ENCODE results near the gene SPINK8. TPM values are rescaled to one million over a fixed set of nuclear protein-coding genes. Genes with fewer than 3 reads are reported as not detected.
"Not testable (repeated sequence)": the region's sequence is repeated elsewhere in the genome, so short reads cannot be mapped to it uniquely, and the experiment has no call there.

The SPINK8 gene
- total RNA-seq, 1 donor = not detected

- not testable (repeated sequence) for DNase-seq (ENCODE audit: low read depth in 2 of 3, low spot score in 2 of 3)
These were observed 1.6 kb downstream of the SPINK8 start for GRCh38 chr3:48331706-48332435.

DNA sequence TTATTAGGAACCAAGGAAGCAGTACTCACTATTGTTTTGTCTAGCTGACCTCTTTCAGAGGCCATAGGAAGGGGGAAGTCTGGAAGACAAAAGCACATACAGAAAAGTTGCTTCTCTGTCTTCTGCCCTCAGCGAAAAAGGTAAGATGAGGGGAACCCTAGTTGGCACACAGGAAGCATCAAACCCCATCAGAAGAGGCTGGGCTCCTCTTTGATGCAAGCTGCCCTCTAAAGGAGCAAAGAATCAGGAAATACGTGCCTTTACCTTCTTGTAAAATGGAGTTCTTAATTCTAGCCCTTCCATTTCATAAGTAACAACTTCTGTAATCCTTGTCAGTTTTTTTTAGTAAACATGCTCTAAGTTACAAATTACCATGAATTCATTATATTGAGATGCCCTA, 12.5 kb downstream of the SPINK8 start:
- DNase-seq (ENCODE audit: low read depth in 2 of 3, low spot score in 2 of 3) = no peak

DNA sequence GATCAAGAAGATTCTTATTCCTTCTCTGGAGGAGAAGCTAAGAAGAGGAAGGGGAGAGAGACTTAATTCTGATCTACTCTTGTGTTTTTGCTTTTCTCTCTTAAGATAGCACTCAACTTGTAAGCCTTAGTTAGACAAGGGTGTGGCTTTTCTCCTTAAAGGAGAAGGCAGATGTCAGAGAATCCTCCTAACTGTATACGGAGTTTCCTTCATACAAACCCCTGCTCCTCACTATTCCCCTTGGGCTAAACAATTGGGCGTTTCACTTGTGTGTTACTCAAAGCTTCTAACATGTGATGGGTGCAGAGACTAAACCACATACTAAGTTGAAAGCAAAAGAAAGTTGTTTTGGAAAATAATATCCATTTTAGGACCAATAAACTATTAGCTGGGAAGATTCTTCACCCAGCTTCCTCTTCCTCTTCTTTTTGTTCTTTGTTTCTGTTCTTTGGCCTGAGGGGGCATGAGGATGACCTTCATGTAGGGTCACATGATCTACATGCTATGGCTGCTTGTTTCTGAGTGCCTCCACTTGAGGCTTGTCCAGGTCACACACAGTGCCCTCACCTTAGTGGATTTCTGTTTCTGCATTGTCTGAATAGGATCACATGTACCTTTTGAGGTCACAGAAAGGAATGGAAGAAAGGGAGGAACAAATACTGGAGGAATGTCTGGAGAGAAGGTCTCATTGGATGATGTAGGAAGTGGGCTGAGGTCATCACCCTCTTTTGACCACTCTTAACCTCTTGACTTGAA, 14.6 kb downstream of the SPINK8 start:
- DNase-seq (ENCODE audit: low read depth in 2 of 3, low spot score in 2 of 3) = no peak

GRCh38 chr3:48314542-48314941, 18.9 kb downstream of the SPINK8 start:
- no peak for DNase-seq (ENCODE audit: low read depth in 2 of 3, low spot score in 2 of 3)

DNA sequence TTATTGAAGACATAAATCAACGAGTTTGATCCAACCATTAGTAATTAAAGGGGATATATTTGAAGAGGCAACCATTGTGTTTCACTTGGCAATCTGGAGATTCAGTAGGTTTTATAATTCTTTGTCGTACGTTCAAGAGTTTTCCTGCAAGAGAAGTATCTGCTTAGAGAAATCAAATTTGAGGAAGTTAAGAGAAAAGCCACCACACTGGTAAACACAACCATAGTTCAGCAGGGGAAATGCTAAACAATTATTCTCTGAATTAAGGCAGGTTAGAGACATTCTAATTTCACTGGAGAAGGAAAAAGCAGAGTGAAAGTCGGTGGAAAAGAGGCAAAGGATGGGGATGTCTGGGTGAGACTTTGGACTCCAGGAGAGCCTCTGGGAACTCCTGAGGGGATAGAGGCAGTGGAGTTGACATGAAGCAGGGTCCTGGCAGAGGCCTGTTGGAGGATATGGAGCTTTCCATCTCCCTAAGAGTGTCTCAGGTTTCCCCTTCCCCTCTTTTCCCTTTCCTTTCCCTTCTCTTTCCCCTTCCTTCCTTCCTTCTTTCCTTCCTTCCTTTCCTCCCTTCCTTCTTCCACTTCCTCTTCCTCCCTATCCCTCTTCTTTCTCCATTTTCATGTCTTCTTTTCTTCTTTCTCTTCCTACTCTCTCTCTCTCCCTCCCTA, 26.5 kb downstream of the SPINK8 start:
- DNase-seq (ENCODE audit: low read depth in 2 of 3, low spot score in 2 of 3) = peak in 2 of 3 donors; percentile 27 to 40

DNA sequence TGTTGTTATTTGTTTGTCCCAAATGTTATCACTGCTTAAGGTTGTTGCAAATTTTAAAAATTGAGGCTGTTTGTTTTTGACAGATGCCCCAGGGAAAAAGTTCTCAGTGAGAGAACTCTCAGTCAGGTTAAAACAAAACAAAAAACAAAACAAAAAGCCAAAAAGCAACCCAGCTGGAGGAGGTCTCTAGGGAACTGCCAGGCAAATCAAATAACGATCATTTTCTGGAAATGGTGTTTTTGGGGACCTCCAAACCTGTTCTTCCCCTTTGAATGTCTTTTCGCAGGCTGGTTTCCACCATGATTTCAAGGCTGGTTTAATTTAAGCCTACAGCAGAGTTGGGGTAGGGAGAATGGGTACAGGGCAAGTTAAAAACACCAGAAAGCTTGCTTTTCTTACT, 27.2 kb downstream of the SPINK8 start:
- DNase-seq (ENCODE audit: low read depth in 2 of 3, low spot score in 2 of 3) = no peak

GRCh38 chr3:48305396-48305795, 28.1 kb downstream of the SPINK8 start:
- no peak for DNase-seq (ENCODE audit: low read depth in 2 of 3, low spot score in 2 of 3)

DNA sequence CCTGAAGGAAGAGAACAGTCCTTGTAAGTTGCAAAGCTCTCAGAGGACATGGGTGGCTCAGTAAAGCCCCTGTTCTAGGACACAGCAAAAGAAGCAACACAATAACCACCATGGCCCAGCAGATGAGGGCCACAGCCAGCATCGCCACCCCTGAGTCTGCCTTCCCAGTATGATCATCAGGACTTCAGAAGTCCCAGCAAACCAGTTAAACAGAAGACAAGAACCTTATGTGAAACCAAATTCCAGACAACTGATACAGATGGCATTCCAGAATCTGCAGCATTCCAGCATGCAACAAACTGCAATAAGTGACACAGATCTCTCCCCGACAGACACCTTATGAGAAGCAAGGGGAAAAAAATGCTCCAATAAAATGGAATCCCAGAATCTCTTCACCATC, 30.4 kb downstream of the SPINK8 start:
- no peak for DNase-seq (ENCODE audit: low read depth in 2 of 3, low spot score in 2 of 3)

GRCh38 chr3:48301800-48302166, 31.7 kb downstream of the SPINK8 start:
- no peak for DNase-seq (ENCODE audit: low read depth in 2 of 3, low spot score in 2 of 3)

- DNase-seq (ENCODE audit: low read depth in 2 of 3, low spot score in 2 of 3) = peak; percentile 78 to 93 (median 90)
These were observed 32.3 kb downstream of the SPINK8 start, which contains the start of gene NME6 for GRCh38 chr3:48301020-48301799. NME6 (minus strand) TSS chr3:48301367.

- peak; percentile 17 to 72 (median 39) for DNase-seq (ENCODE audit: low read depth in 2 of 3, low spot score in 2 of 3)
These were observed 33.4 kb downstream of the SPINK8 start for GRCh38 chr3:48299746-48300712.

DNA sequence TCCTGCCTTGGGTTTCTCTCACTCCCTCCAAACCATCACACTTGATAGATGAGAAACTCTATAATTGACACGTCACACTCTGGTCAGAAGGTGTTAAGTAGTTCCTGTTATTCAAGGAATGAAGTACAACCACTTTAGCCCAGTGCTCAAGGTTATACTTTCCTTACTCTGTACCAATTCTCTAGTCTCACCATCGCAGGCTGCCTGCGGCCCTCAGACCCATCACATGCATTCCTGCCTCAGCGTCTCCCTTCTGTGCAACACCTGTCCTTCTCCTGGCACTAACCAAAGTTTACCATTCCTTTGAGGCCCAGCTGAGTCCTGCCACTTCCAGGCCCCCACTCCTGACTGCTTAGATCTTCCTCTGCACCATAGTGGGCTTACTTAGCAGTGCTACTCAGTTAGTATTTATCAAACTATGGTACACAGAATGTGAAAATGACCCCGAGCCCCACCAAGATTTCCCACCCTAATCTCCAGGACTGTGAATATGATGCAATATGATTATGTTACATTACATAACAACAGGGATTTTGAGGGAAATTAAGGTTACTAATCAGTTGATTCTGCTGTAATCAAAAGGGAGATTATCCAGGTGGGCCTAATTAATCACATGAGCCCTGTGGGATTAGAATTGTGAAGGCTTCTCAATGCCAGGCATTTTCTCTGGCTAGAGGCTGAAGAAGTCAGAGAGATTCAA, 36.2 kb downstream of the SPINK8 start:
- DNase-seq (ENCODE audit: low read depth in 2 of 3, low spot score in 2 of 3) = no peak

DNA sequence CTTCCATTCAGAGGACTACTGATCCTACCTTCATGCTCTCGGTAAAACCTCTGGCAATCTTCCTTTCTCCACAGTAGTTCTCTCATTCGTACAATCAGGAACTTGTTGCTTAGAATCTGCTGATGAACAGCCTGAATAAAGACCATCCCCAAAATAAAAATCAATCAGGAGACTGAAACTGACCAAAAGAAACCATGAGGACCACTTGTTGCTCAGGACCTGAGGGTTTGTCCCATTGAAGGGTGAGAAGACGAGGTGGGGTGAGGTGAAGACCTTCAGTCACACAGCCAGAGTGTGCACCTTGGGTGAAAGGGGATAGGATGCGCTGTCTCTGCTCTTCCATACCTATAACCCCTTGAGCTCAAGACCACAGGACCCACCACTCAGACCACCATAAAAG, 36.8 kb downstream of the SPINK8 start:
- DNase-seq (ENCODE audit: low read depth in 2 of 3, low spot score in 2 of 3) = no peak

DNA sequence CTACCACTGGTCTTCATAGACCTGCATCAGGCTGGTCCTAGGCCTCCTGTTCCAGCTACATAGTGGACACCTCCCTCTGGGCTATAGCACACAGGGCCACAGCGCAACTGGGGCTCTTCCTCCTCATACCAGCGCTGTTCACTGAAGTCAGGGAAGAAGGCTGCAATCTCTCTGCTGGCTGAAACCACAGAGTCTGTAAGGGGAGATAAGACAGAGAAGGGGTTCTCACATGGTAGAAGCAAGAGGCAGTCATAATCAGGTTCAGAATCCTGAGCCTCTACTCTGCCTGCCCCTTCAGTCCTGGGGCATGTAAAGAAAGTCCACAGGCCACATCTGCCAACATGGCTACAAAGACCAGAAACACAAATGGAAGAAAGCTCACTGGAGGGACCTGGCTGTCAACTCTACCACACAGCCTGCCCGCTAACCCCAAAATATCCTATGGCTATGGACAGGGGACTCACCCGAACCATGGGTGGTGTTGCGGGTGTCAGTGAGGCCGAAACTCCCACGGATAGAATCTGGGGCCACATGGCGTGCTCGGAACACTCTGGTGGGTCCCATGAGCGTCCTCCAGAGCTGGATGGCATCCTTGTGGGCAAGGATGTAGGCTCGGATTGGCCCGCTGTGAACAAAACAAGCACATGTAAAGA, 38.7 kb downstream of the SPINK8 start:
- peak in 2 of 3 donors; percentile 38 to 65 for DNase-seq (ENCODE audit: low read depth in 2 of 3, low spot score in 2 of 3)

DNA sequence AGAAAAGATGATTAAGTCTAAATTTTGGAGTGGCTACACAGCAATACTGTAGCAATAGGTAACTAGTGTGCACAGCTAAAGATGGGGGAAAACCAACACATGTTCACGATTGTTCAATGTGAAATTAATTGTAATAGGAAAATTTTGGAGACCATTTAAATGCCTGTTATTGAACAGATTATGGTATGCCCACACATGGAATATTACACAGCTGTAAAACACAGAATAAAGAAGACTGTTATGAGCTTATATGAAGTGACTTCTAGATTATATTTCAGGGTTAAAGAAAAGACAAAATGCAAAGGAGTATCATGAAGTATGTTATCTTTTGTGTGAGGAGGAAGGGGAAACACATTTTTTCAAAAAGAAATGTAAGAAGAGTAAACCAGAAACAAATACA, 43.8 kb downstream of the SPINK8 start:
- no peak for DNase-seq (ENCODE audit: low read depth in 2 of 3, low spot score in 2 of 3)

DNA sequence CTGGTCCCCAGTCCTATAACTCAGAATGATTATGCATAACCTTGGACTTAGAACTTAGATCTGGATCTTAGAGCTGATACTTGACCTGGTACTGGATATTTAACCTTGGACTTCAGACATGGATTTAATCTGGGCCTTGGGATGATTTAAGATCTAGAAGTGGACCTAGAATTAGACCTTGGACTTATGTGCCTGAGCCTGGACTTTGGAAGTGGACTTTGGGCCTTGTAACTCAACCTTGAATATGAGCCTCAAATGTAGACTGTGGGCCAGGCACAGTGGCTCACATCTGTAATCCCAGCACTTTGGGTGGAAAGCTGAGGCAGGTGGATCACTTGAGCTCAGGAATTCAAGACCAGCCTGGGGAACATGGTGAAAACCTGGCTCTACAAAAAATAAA, 46.4 kb downstream of the SPINK8 start:
- no peak for DNase-seq (ENCODE audit: low read depth in 2 of 3, low spot score in 2 of 3)

DNA sequence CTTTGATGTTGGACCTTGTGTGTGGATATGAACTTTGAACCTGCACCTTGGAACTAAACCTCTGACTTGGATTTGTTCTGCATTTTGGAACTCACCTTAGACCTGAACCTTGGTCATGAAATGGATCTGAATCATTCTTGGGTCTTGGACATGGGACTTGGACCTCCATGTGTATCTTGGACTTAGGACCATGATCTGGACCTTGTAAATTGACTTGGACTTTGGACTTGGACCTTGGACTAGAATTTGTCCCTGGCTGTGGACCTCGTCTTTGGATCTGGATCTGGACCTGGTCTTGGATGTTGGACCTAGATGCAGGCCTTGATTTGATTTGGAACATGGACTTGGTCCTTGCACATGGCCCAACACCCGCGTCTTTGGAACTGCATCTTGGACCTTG, 47.2 kb downstream of the SPINK8 start:
- no peak for DNase-seq (ENCODE audit: low read depth in 2 of 3, low spot score in 2 of 3)

GRCh38 chr3:48285675-48286074, 47.8 kb downstream of the SPINK8 start:
- DNase-seq (ENCODE audit: low read depth in 2 of 3, low spot score in 2 of 3) = no peak

GRCh38 chr3:48285132-48285531, 48.3 kb downstream of the SPINK8 start:
- DNase-seq (ENCODE audit: low read depth in 2 of 3, low spot score in 2 of 3) = no peak
